Measurements from ENCODE around the gene FLACC1.

DNA sequence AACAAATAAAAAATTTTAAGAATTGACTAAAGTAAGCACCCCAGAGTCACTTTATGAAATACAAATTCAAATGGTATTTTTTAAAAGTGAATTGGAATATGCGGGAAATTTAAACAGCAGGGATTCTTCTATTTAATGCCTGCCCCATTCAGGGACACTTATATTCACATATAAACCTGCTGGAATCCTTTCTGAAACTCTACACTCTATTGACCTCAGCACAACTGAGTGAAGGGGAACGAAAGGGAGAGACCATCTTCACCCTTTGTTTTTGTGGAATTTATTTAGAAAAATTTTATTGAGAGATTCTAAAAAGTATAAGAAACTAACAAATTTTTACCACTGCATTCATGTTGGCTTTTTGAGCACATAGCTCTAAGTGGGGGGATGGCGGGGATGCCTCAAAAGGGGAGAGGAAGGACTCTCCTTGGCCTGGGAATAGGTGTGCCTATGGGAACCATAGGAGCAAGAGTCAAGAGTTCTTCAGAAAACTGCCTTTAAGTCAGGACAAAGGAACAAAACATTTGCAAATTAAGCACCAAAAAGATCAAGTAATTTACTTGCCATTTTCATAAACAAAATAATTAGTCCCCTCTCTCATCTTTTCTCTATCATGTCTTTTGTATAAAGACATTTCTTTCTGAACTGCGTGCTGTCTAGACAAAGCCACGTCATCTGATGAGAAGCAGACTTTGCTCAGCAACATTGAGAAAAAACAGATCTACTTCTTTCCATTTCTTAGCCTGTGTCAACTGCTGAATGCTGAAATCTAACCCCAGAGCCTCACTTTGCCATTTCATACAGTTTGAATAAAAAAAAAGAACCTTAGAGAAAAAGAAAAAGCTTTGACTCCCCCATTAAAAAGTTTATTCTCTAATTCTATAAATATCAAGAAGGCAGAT lies 21.6 kb upstream of the FLACC1 start:
- TF ChIP-seq, protein P1, sequence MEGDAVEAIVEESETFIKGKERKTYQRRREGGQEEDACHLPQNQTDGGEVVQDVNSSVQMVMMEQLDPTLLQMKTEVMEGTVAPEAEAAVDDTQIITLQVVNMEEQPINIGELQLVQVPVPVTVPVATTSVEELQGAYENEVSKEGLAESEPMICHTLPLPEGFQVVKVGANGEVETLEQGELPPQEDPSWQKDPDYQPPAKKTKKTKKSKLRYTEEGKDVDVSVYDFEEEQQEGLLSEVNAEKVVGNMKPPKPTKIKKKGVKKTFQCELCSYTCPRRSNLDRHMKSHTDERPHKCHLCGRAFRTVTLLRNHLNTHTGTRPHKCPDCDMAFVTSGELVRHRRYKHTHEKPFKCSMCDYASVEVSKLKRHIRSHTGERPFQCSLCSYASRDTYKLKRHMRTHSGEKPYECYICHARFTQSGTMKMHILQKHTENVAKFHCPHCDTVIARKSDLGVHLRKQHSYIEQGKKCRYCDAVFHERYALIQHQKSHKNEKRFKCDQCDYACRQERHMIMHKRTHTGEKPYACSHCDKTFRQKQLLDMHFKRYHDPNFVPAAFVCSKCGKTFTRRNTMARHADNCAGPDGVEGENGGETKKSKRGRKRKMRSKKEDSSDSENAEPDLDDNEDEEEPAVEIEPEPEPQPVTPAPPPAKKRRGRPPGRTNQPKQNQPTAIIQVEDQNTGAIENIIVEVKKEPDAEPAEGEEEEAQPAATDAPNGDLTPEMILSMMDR (conservative IDR thresholded peaks at IDR 0.05; ENCODE audit: low read depth in 2 of 2), result no peak
- TF ChIP-seq EZH2 (IDR thresholded peaks at IDR 0.05; ENCODE audit: low read depth, unreplicated experiment) (no peak), POLR2AphosphoS5 (IDR thresholded peaks at IDR 0.05; ENCODE audit: low read depth) (no peak), ZNF331 (CRISPR knock-in tag; IDR thresholded peaks at IDR 0.05; ENCODE audit: low read depth) (no peak)
- TF ChIP-seq, protein P2, sequence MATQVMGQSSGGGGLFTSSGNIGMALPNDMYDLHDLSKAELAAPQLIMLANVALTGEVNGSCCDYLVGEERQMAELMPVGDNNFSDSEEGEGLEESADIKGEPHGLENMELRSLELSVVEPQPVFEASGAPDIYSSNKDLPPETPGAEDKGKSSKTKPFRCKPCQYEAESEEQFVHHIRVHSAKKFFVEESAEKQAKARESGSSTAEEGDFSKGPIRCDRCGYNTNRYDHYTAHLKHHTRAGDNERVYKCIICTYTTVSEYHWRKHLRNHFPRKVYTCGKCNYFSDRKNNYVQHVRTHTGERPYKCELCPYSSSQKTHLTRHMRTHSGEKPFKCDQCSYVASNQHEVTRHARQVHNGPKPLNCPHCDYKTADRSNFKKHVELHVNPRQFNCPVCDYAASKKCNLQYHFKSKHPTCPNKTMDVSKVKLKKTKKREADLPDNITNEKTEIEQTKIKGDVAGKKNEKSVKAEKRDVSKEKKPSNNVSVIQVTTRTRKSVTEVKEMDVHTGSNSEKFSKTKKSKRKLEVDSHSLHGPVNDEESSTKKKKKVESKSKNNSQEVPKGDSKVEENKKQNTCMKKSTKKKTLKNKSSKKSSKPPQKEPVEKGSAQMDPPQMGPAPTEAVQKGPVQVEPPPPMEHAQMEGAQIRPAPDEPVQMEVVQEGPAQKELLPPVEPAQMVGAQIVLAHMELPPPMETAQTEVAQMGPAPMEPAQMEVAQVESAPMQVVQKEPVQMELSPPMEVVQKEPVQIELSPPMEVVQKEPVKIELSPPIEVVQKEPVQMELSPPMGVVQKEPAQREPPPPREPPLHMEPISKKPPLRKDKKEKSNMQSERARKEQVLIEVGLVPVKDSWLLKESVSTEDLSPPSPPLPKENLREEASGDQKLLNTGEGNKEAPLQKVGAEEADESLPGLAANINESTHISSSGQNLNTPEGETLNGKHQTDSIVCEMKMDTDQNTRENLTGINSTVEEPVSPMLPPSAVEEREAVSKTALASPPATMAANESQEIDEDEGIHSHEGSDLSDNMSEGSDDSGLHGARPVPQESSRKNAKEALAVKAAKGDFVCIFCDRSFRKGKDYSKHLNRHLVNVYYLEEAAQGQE (IDR thresholded peaks at IDR 0.05; ENCODE audit: unreplicated experiment), result no peak
